Measurements from ENCODE around the gene PROCA1.
A peak's percentile ranks its signal among the peaks of the same experiment; 100 is the strongest.

Gene PROCA1

DNA sequence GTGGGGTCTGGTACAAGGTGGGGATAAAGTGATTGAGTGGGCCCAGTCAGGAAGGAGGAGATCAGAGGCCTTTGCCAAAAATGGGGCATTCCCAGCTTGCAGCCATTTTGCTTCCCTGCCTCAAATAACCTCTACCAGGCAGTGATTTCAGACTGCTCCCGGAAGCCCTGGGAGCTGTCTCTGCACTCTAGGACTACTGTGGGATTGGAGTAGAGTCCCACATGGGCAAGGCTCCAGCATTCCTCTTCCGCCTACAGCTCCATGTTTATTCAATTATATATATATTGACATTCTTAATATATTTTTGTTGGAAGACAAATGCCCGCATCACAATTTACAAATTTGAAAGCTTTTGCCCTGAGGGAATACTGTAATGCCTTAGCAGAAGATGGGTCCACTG, 36.2 kb downstream of the PROCA1 start:
- no peak overlapping the region for H3K4me3 ChIP-seq (ENCODE audit: low read depth, low read length)
- TF ChIP-seq, protein P1, sequence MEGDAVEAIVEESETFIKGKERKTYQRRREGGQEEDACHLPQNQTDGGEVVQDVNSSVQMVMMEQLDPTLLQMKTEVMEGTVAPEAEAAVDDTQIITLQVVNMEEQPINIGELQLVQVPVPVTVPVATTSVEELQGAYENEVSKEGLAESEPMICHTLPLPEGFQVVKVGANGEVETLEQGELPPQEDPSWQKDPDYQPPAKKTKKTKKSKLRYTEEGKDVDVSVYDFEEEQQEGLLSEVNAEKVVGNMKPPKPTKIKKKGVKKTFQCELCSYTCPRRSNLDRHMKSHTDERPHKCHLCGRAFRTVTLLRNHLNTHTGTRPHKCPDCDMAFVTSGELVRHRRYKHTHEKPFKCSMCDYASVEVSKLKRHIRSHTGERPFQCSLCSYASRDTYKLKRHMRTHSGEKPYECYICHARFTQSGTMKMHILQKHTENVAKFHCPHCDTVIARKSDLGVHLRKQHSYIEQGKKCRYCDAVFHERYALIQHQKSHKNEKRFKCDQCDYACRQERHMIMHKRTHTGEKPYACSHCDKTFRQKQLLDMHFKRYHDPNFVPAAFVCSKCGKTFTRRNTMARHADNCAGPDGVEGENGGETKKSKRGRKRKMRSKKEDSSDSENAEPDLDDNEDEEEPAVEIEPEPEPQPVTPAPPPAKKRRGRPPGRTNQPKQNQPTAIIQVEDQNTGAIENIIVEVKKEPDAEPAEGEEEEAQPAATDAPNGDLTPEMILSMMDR (IDR thresholded peaks at IDR 0.05; ENCODE audit: low read depth, low read length), result no peak
- peaks cover 94% of the 10 kb centered on the region for H3K36me3 ChIP-seq
- no peaks in the 10 kb centered on the region for H3K9me3 ChIP-seq (ENCODE audit: severe bottlenecking)
- DNase-seq, result no peak
- no peaks in the 10 kb centered on the region for H3K27me3 ChIP-seq (ENCODE audit: insufficient read depth, low read depth, severe bottlenecking)
- H3K27ac ChIP-seq, result no peak overlapping the region

DNA sequence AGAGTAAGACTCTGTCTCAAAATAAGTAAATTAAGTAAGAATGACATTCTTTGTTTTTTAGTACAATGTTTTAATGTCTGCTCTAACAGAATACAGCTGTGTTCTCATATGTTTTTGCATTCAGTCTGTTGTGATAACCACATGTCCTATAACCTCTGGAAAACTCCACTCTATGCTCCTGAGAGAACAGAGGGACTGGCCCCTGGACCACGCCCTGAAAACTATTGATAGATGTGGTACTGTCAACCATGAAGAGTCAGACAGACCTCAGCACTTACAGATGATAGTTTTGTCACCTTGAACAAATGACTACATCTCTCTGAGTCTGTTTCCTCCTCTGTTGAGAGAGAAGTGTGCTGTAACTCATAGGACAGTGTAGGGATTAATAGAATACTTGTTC, 41.8 kb downstream of the PROCA1 start:
- DNase-seq, result no peak
- TF ChIP-seq, protein P1 (IDR thresholded peaks at IDR 0.05; ENCODE audit: low read depth, low read length), result no peak
- Histone ChIP-seq H3K27me3 (ENCODE audit: insufficient read depth, low read depth, severe bottlenecking) (no peaks in the 10 kb centered on the region), H3K27ac (no peak overlapping the region), H3K4me3 (ENCODE audit: low read depth, low read length) (no peak overlapping the region), H3K9me3 (ENCODE audit: severe bottlenecking) (no peaks in the 10 kb centered on the region), H3K36me3 (peaks cover 85% of the 10 kb centered on the region)

DNA sequence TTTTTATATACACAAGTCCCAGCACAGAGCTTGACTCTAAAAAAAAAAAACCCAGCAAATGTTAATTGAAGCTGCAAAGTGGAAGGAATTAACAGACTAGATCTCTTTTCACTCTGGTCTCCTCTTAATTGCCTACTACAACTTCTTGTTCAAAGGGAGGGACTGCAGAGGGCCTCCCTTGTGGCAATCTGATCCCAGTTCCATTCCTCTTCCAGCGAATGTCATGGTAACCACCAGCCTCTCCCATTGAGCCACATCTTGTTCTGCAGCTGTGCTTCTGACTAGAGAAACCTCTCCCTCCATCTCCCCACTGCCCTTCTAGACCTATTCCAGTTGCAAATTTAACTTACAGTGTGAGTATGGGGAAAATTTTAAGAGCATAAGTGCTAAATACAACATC, 43.8 kb downstream of the PROCA1 start:
- TF ChIP-seq, protein P1 (IDR thresholded peaks at IDR 0.05; ENCODE audit: low read depth, low read length), result no peak
- H3K27ac ChIP-seq, result no peak overlapping the region
- no peaks in the 10 kb centered on the region for H3K27me3 ChIP-seq (ENCODE audit: insufficient read depth, low read depth, severe bottlenecking)
- no peak for DNase-seq
- H3K9me3 ChIP-seq (ENCODE audit: severe bottlenecking), result no peaks in the 10 kb centered on the region
- no peak overlapping the region for H3K4me3 ChIP-seq (ENCODE audit: low read depth, low read length)
- peaks cover 76% of the 10 kb centered on the region for H3K36me3 ChIP-seq

DNA sequence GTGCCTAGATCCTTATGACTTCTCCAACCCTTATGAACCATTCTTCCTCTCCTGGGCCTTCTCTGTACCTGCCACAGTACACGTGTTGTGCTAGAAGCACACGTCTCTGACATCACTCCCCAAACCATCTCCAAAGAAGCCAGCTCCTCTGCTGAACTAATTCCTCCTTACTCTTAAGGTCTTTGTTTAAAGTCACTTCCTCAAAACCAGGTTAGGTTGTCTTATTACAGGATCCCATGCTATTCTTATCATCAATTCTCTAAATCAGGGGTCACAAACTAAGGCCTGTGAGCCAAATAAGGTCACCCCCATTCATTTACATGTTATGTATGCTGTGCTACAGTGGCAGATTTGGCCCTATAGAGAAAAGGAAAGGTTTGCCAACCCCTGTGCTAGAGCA, 45.7 kb downstream of the PROCA1 start:
- no peak overlapping the region for H3K27ac ChIP-seq
- H3K4me3 ChIP-seq (ENCODE audit: low read depth, low read length), result no peak overlapping the region
- DNase-seq, result no peak
- H3K9me3 ChIP-seq (ENCODE audit: severe bottlenecking), result no peaks in the 10 kb centered on the region
- H3K27me3 ChIP-seq (ENCODE audit: insufficient read depth, low read depth, severe bottlenecking), result no peaks in the 10 kb centered on the region
- TF ChIP-seq, protein P1 (IDR thresholded peaks at IDR 0.05; ENCODE audit: low read depth, low read length), result no peak
- H3K36me3 ChIP-seq, result peaks cover 57% of the 10 kb centered on the region

DNA sequence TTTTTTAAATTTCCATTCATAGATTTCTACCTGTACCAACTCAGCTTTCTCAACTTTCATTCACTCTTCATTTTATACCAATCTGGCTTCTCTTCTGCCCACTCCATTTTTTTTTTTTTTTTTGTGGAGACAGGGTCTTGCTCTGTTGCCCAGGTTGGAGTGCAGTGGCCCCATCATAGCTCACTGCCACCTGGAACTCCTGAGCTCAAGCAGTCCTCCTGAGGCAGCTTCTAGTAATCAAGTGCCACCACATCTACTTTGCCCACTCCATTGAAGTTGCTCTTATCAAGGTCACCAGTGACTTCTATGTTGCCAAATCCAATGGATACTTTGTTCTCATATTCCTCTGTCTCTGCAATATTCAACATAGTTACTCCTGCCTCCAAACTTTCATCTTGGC, 48.0 kb downstream of the PROCA1 start:
- peaks cover 51% of the 10 kb centered on the region for H3K36me3 ChIP-seq
- H3K4me3 ChIP-seq (ENCODE audit: low read depth, low read length), result no peak overlapping the region
- TF ChIP-seq, protein P1 (IDR thresholded peaks at IDR 0.05; ENCODE audit: low read depth, low read length), result no peak
- DNase-seq, result no peak
- no peaks in the 10 kb centered on the region for H3K9me3 ChIP-seq (ENCODE audit: severe bottlenecking)
- H3K27me3 ChIP-seq (ENCODE audit: insufficient read depth, low read depth, severe bottlenecking), result no peaks in the 10 kb centered on the region
- peak overlapping the region; percentile 98; the same call in 1 of the 2 replicates for H3K27ac ChIP-seq

DNA sequence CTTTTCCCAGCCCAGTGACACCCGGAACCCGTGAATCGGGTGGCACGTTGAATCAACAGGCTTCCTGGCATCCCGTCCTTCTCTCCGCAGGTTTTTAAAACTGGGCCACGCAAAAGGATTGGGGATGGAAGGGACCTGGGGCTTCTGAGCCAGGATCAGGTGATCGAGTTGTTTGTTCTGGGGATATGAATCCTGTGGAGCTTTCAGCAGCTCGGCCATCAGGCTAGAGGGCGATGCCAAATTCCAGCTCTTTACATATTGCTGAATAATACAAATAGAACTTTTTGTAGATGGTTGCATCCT, 49.2 kb downstream of the PROCA1 start:
- Histone ChIP-seq H3K4me3 (ENCODE audit: low read depth, low read length) (peak overlapping the region; percentile 77), H3K9me3 (ENCODE audit: severe bottlenecking) (no peaks in the 10 kb centered on the region), H3K27me3 (ENCODE audit: insufficient read depth, low read depth, severe bottlenecking) (no peaks in the 10 kb centered on the region), H3K36me3 (peaks cover 52% of the 10 kb centered on the region), H3K27ac (peak overlapping the region; percentile 98)
- TF ChIP-seq, protein P1 (IDR thresholded peaks at IDR 0.05; ENCODE audit: low read depth, low read length), result no peak
- DNase-seq, result no peak

All from WERI-Rb-1 (cell line).